OCI-LY7 (cell line): ENCODE data around the gene ELF4. TPM values are rescaled to one million over a fixed set of nuclear protein-coding genes. Genes with fewer than 3 reads are reported as not detected.
A peak's percentile ranks its signal among the peaks of the same experiment; 100 is the strongest.

Experiments
- BruUV-seq: library from RNA; stranded (reverse); fragments of 400-500 nt; replicated peaks from 2 replicates; lab custom pipeline; 2021; lab: Mats Ljungman, UMichigan
- CTCF ChIA-PET: fragments of 300-600 bp; sonication (Branson Sonifier 250); formaldehyde crosslinking; loops from one replicate; lab custom pipeline; 2022; ENCODE audit warnings: antibody characterized with exemption; ENCODE audit not compliant: unreplicated experiment; lab: Charles Lee
- POLR2A ChIA-PET: fragments of 300-600 bp; sonication (Branson Sonifier 250); formaldehyde crosslinking; loops from one replicate; lab custom pipeline; 2022; ENCODE audit warnings: antibody characterized with exemption; lab: Charles Lee
- DNase-seq: peaks from one replicate; pipeline ENCODE4 v3.0.0-alpha.2; 2015; ENCODE audit warnings: low spot score
- H2AFZ ChIP-seq: fragments of 200-600 bp; sonication (generic), shearing (Covaris generic); 2 replicates; pipeline ENCODE4 v1.6.1; 2014; ENCODE audit warnings: mild to moderate bottlenecking, antibody characterized with exemption, low read length, moderate library complexity
- H3K27ac ChIP-seq: fragments of 200-600 bp; sonication (generic); 2 replicates; pipeline ENCODE4 v1.5.1; 2014; ENCODE audit warnings: mixed run types, low read depth, mild to moderate bottlenecking, moderate library complexity, low read length, inconsistent platforms; ENCODE audit not compliant: poor library complexity, severe bottlenecking
- H3K36me3 ChIP-seq: fragments of 200-600 bp; sonication (generic); 2 replicates; pipeline ENCODE4 v1.6.1; 2014; ENCODE audit warnings: mild to moderate bottlenecking, antibody characterized with exemption, low read length, moderate library complexity, mixed read lengths; ENCODE audit not compliant: insufficient read depth
- H3K4me1 ChIP-seq: fragments of 200-600 bp; sonication (generic); 2 replicates; pipeline ENCODE4 v1.5.1; 2014; ENCODE audit warnings: mild to moderate bottlenecking, low read length; ENCODE audit not compliant: insufficient read depth, poor library complexity, severe bottlenecking
- H3K4me2 ChIP-seq: fragments of 200-600 bp; sonication (generic); 2 replicates; pipeline ENCODE4 v1.6.1; 2014; ENCODE audit warnings: mild to moderate bottlenecking, low read length
- H3K4me3 ChIP-seq: fragments of 200-600 bp; sonication (generic); 2 replicates; pipeline ENCODE4 v1.5.1; 2014; ENCODE audit warnings: mild to moderate bottlenecking, low read depth, low read length; ENCODE audit not compliant: poor library complexity, severe bottlenecking
- H3K79me2 ChIP-seq: fragments of 200-600 bp; sonication (generic); 2 replicates; pipeline ENCODE4 v1.6.1; 2016; ENCODE audit warnings: low read depth, mild to moderate bottlenecking, low read length, moderate library complexity, mixed read lengths; ENCODE audit not compliant: insufficient read depth
- H3K9me2 ChIP-seq: fragments of 200-600 bp; sonication (generic); 2 replicates; pipeline ENCODE4 v1.6.1; 2016; ENCODE audit warnings: mild to moderate bottlenecking, low read length, mixed read lengths; ENCODE audit not compliant: insufficient read depth
- H3K9me3 ChIP-seq: fragments of 200-600 bp; sonication (generic); 2 replicates; pipeline ENCODE4 v1.6.1; 2014; ENCODE audit warnings: mild to moderate bottlenecking, mixed run types, low read length, mixed read lengths
- H4K20me1 ChIP-seq: fragments of 200-600 bp; sonication (generic); 2 replicates; pipeline ENCODE4 v1.6.1; 2014; ENCODE audit warnings: mild to moderate bottlenecking, antibody characterized with exemption, low read length, moderate library complexity, mixed read lengths; ENCODE audit not compliant: insufficient read depth
- EZH2phosphoT487 ChIP-seq: fragments of 200-600 bp; sonication (generic); IDR thresholded peaks from 2 replicates; pipeline ENCODE4 v1.6.1; 2018; ENCODE audit warnings: low read depth, borderline replicate concordance, mild to moderate bottlenecking, mixed run types, antibody characterized with exemption, low read length, moderate library complexity, mixed read lengths
- intact Hi-C: fragments of 100-400 bp; cut with micrococcal nuclease; formaldehyde crosslinking; loops from one replicate; pipeline ENCODE4 v1.10.0; 2022; ENCODE audit not compliant: unreplicated experiment
- total RNA-seq, 2 experiments: library from RNA; depleted of rRNA in 1 of 2; stranded (reverse); fragments of >200 nt in 1 of 2; shearing (Covaris generic) in 1 of 2; gene quantifications; 2 replicates each; pipeline ENCODE4 v1.2.3, GENCODE V29; 2014 to 2022
- TF ChIP-seq, protein P1 (sequence below): fragments of 200-600 bp; sonication (generic); conservative IDR thresholded peaks from 2 replicates; pipeline ENCODE4 v1.5.1; 2014; ENCODE audit warnings: mild to moderate bottlenecking, antibody characterized with exemption, low read length, moderate library complexity, mixed read lengths

ELF4 gene
- total RNA-seq, 2 experiments from 2014 or later: 15.0 to 27.3 TPM

DNA sequence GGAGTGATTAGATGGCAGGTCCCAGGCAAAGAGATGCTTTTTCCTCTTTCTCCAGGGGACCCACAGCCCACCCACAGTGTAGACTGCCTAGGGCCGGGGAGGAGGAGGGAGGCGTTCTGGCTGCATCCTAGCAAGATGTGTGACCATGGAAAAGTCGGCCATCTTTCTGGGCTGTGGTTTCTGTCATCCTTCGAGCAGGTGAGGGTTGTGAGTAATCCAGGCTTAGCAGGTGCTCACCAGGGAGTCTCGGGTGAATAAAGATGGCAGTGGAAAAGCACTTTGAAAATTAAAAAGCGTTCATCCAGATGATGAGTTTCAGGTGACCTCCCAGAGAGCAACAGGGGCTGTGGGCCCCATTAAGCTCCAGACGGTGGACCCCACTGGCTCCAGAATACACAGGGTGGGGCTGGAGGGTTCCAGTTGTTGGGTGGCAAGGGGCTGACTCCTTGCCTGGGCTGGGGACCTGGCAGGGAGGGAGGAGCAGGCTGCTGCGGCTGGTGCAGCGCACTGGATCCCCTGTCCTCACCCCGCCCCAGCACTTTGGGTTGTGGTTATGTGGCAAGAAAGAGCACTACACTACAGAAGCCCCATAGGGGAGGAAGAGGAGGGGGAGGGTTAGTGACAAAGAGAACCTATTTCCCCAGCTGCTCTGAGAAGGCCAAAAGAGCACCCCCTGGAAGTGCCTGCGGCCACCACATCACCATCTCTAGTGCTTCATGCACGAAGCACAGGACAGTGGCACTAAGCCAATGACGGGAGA, 23.7 kb downstream of the ELF4 start:
- no peaks in the 10 kb centered on the region for H3K9me2 ChIP-seq
- H4K20me1 ChIP-seq: no peaks in the 10 kb centered on the region
- peak overlapping the region; percentile 56 for H3K4me3 ChIP-seq
- ChIA-PET POLR2A (interaction anchor here (0.8 to 1.2 kb wide), 5 partner anchors 18 to 125 kb away, joined by 3 to 7 read pairs (median 3); no protein-coding TSS in a partner anchor), CTCF (interaction anchor here (0.7 kb wide), 1 partner anchor 23 kb away, joined by 5 read pairs; no protein-coding TSS in a partner anchor)
- H3K27ac ChIP-seq: peak overlapping the region; percentile 93
- no peaks in the 10 kb centered on the region for H3K9me3 ChIP-seq
- no peak for TF ChIP-seq EZH2phosphoT487
- TF ChIP-seq, protein P1, sequence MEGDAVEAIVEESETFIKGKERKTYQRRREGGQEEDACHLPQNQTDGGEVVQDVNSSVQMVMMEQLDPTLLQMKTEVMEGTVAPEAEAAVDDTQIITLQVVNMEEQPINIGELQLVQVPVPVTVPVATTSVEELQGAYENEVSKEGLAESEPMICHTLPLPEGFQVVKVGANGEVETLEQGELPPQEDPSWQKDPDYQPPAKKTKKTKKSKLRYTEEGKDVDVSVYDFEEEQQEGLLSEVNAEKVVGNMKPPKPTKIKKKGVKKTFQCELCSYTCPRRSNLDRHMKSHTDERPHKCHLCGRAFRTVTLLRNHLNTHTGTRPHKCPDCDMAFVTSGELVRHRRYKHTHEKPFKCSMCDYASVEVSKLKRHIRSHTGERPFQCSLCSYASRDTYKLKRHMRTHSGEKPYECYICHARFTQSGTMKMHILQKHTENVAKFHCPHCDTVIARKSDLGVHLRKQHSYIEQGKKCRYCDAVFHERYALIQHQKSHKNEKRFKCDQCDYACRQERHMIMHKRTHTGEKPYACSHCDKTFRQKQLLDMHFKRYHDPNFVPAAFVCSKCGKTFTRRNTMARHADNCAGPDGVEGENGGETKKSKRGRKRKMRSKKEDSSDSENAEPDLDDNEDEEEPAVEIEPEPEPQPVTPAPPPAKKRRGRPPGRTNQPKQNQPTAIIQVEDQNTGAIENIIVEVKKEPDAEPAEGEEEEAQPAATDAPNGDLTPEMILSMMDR: no peak
- intact Hi-C loops: loop anchor here (10.0 kb wide), 1 partner anchor 312 kb away; the partner anchor contains the start of gene SASH3
- H3K79me2 ChIP-seq: peaks cover 57% of the 10 kb centered on the region; the same call in 1 of the 2 replicates
- BruUV-seq: no TSS peak
- H2AFZ ChIP-seq: no peak overlapping the region
- H3K36me3 ChIP-seq: peaks cover 2% of the 10 kb centered on the region; the same call in 1 of the 2 replicates
- peak overlapping the region; percentile 84 for H3K4me2 ChIP-seq
- peaks cover 92% of the 10 kb centered on the region for H3K4me1 ChIP-seq
- DNase-seq: peak; percentile 79

- Histone ChIP-seq H3K4me2 (peak overlapping the region; percentile 84), H2AFZ (no peak overlapping the region), H3K4me1 (peaks cover 88% of the 10 kb centered on the region), H3K9me2 (no peaks in the 10 kb centered on the region), H3K9me3 (no peaks in the 10 kb centered on the region), H3K27ac (peak overlapping the region; percentile 93), H3K79me2 (peaks cover 50% of the 10 kb centered on the region; the same call in 1 of the 2 replicates), H3K36me3 (peaks cover 2% of the 10 kb centered on the region; the same call in 1 of the 2 replicates), H4K20me1 (no peaks in the 10 kb centered on the region), H3K4me3 (peak overlapping the region; percentile 56)
- TSS peak; percentile 47 for BruUV-seq
- DNase-seq: peak; percentile 19
- TF ChIP-seq, protein P1: no peak
- TF ChIP-seq EZH2phosphoT487: no peak
- ChIA-PET CTCF (no interaction called here), POLR2A (interaction anchor here (0.7 to 1.2 kb wide), 4 partner anchors 22 to 313 kb away, joined by 3 to 4 read pairs (median 4); no protein-coding TSS in a partner anchor)
- intact Hi-C loops: loop anchor here (1.0 to 10.0 kb wide), 2 partner anchors 25 to 311 kb away; partner anchors contain the start of genes ELF4 and SASH3
Observed at GRCh38 chrX:130085551-130086446, 24.5 kb downstream of the ELF4 start.
